HCT116 (cell line): ENCODE results near the gene DNM2. TPM values are rescaled to one million over a fixed set of nuclear protein-coding genes. Genes with fewer than 3 reads are reported as not detected.

Experiments
- ATAC-seq: fragments of 200-7000 bp; cut with Tn5 transposase; 2 replicates; pipeline ENCODE4 v1.9.1; 2020; ENCODE audit warnings: mild to moderate bottlenecking, moderate library complexity
- BruUV-seq: library from RNA; stranded (reverse); fragments of 400-500 nt; replicated peaks from 2 replicates; lab custom pipeline; 2021; lab: Mats Ljungman, UMichigan
- CTCF ChIA-PET: fragments of 300-600 bp; sonication (Branson Sonifier 250); formaldehyde crosslinking; loops from one replicate; lab custom pipeline; 2021; ENCODE audit warnings: antibody characterized with exemption; lab: Charles Lee
- POLR2A ChIA-PET: fragments of 300-600, 350-600 bp; sonication (Branson Sonifier 250); formaldehyde crosslinking; loops from one replicate; lab custom pipeline; 2021; ENCODE audit warnings: antibody characterized with exemption; lab: Charles Lee
- RAD21 ChIA-PET, 2 experiments: fragments of 300-600 bp; sonication (Branson Sonifier 250); formaldehyde crosslinking; loops; one replicate each; lab custom pipeline; 2023; ENCODE audit warnings: low total read pairs in 2 of 2; ENCODE audit not compliant: uncharacterized antibody in 2 of 2, unreplicated experiment in 2 of 2, low non-redundant PET in 1 of 2; lab: Charles Lee
- DNase-seq: peaks from one replicate; pipeline ENCODE4 v3.0.0-alpha.2; 2010; ENCODE audit warnings: low read depth, low spot score
- H2AFZ ChIP-seq: fragments of 200-600 bp; shearing (Covaris generic), sonication (generic); 2 replicates; pipeline ENCODE4 v1.6.1; 2017; ENCODE audit warnings: low read depth, mixed run types, mixed read lengths, antibody characterized with exemption, low read length; ENCODE audit not compliant: poor library complexity, severe bottlenecking
- H3K27ac ChIP-seq: 2 replicates; pipeline ENCODE4 v1.5.1; 2012; ENCODE audit warnings: low read depth, low read length
- H3K27me3 ChIP-seq: fragments of 200-600 bp; sonication (generic); 2 replicates; pipeline ENCODE4 v1.6.1; 2016; ENCODE audit warnings: mixed run types, low read length, mixed read lengths; ENCODE audit not compliant: insufficient read depth
- H3K36me3 ChIP-seq, 2 experiments: fragments of 200-500 bp in 1 of 2; fragments of 200-600 bp in 1 of 2; sonication (Bioruptor generic) in 1 of 2; sonication (generic) in 1 of 2; 2 replicates each; pipeline versions ENCODE4 v1.5.1 to v1.6.1; 2014 to 2016; ENCODE audit warnings: low read length in 2 of 2, inconsistent platforms in 1 of 2, mixed read lengths in 1 of 2, mixed run types in 1 of 2; ENCODE audit not compliant: insufficient read depth in 2 of 2, control insufficient read depth in 1 of 2
- H3K4me1 ChIP-seq, 2 experiments: fragments of 200-600 bp in 1 of 2; sonication (generic) in 1 of 2; 2 replicates each; pipeline versions ENCODE4 v1.5.1 to v1.6.1; 2012 to 2017; ENCODE audit warnings: low read length in 2 of 2, inconsistent platforms in 1 of 2, mild to moderate bottlenecking in 1 of 2, mixed read lengths in 1 of 2, mixed run types in 1 of 2, moderate library complexity in 1 of 2; ENCODE audit not compliant: insufficient read depth in 2 of 2, control insufficient read depth in 1 of 2
- H3K4me2 ChIP-seq: fragments of 200-600 bp; sonication (generic); 2 replicates; pipeline ENCODE4 v1.6.1; 2017; ENCODE audit warnings: mixed run types, low read length, mixed read lengths
- H3K4me3 ChIP-seq, 2 experiments: fragments of 200-600 bp in 1 of 2; sonication (generic) in 1 of 2; replicated peaks in 1 of 2; 2 replicates each; pipeline ENCODE4 v1.5.1; 2011 to 2016; ENCODE audit warnings: low read length in 2 of 2, control low read depth in 1 of 2, low read depth in 1 of 2, mild to moderate bottlenecking in 1 of 2, mixed read lengths in 1 of 2, mixed run types in 1 of 2
- H3K79me2 ChIP-seq: fragments of 200-600 bp; sonication (generic); 2 replicates; pipeline ENCODE4 v1.6.1; 2017; ENCODE audit warnings: mild to moderate bottlenecking, mixed run types, low read length, moderate library complexity, mixed read lengths; ENCODE audit not compliant: insufficient read depth
- H3K9ac ChIP-seq: fragments of 200-600 bp; sonication (generic); 2 replicates; pipeline ENCODE4 v1.6.1; 2016; ENCODE audit warnings: low read length, mixed read lengths
- H3K9me2 ChIP-seq: fragments of 200-600 bp; sonication (generic), shearing (Covaris generic); 2 replicates; pipeline ENCODE4 v1.6.1; 2017; ENCODE audit warnings: mixed run types, mild to moderate bottlenecking, moderate library complexity; ENCODE audit not compliant: insufficient read depth
- H3K9me3 ChIP-seq, 2 experiments: fragments of 200-500 bp in 1 of 2; fragments of 200-600 bp in 1 of 2; sonication (Bioruptor generic) in 1 of 2; sonication (generic) in 1 of 2; 2 replicates each; pipeline ENCODE4 v1.6.1; 2014 to 2017; ENCODE audit warnings: low read length in 2 of 2, mixed read lengths in 2 of 2, inconsistent platforms in 1 of 2, low read depth in 1 of 2, mild to moderate bottlenecking in 1 of 2, mixed run types in 1 of 2, moderate library complexity in 1 of 2; ENCODE audit not compliant: control insufficient read depth in 1 of 2, insufficient read depth in 1 of 2
- H4K20me1 ChIP-seq: fragments of 200-600 bp; sonication (generic), shearing (Covaris generic); 2 replicates; pipeline ENCODE4 v1.6.1; 2017; ENCODE audit warnings: mixed run types, mild to moderate bottlenecking, moderate library complexity; ENCODE audit not compliant: insufficient read depth
- CBX3 ChIP-seq: IDR thresholded peaks from 2 replicates; pipeline ENCODE4 v1.6.1; 2012; ENCODE audit warnings: low read depth
- CEBPB ChIP-seq: IDR thresholded peaks from 2 replicates; pipeline ENCODE4 v1.6.1; 2012; ENCODE audit warnings: low read depth
- CTCF ChIP-seq, 3 experiments: fragments of 200-600 bp in 1 of 3; sonication (generic) in 1 of 3; IDR thresholded peaks in 2 of 3; conservative IDR thresholded peaks in 1 of 3; 2 replicates each; pipeline ENCODE4 v1.5.1; 2012 to 2017; ENCODE audit warnings: low read depth in 2 of 3, low read length in 2 of 3, antibody characterized with exemption in 1 of 3, borderline replicate concordance in 1 of 3, control low read depth in 1 of 3, mild to moderate bottlenecking in 1 of 3, mixed read lengths in 1 of 3, mixed run types in 1 of 3, moderate library complexity in 1 of 3; ENCODE audit not compliant: insufficient read depth in 1 of 3
- EGR1 ChIP-seq: IDR thresholded peaks from 2 replicates; pipeline ENCODE4 v1.6.1; 2012; ENCODE audit warnings: low read depth
- ELF1 ChIP-seq: IDR thresholded peaks from 2 replicates; pipeline ENCODE4 v1.6.1; 2012; ENCODE audit warnings: low read depth, borderline replicate concordance
- EZH2phosphoT487 ChIP-seq: fragments of 200-600 bp; IDR thresholded peaks from 2 replicates; pipeline ENCODE4 v1.6.1; 2018; ENCODE audit warnings: antibody characterized with exemption, borderline replicate concordance
- FOSL1 ChIP-seq: IDR thresholded peaks from 2 replicates; pipeline ENCODE4 v1.6.1; 2012; ENCODE audit warnings: low read depth
- JUND ChIP-seq: IDR thresholded peaks from 2 replicates; pipeline ENCODE4 v1.6.1; 2012
- MAX ChIP-seq: IDR thresholded peaks from 2 replicates; pipeline ENCODE4 v1.6.1; 2012
- POLR2A ChIP-seq: IDR thresholded peaks from 2 replicates; pipeline ENCODE4 v1.7.0; 2011; ENCODE audit warnings: borderline replicate concordance; ENCODE audit not compliant: insufficient read depth, insufficient read length; ENCODE audit errors: extremely low read depth
- POLR2AphosphoS5 ChIP-seq: IDR thresholded peaks from 2 replicates; pipeline ENCODE4 v1.6.1; 2011; ENCODE audit warnings: mild to moderate bottlenecking, low read depth, low read length, moderate library complexity
- TCF7L2 ChIP-seq: IDR thresholded peaks from 2 replicates; pipeline ENCODE4 v1.7.0; 2011; ENCODE audit warnings: borderline replicate concordance, inconsistent platforms; ENCODE audit not compliant: insufficient read depth, insufficient read length; ENCODE audit errors: extremely low read depth
- YY1 ChIP-seq: IDR thresholded peaks from 2 replicates; pipeline ENCODE4 v1.6.1; 2011; ENCODE audit warnings: low read length, low read depth, moderate library complexity, mild to moderate bottlenecking; ENCODE audit not compliant: insufficient replicate concordance; ENCODE audit errors: extremely low read depth
- ZBTB33 ChIP-seq: IDR thresholded peaks from 2 replicates; pipeline ENCODE4 v1.6.1; 2011; ENCODE audit warnings: mild to moderate bottlenecking, low read length, moderate library complexity; ENCODE audit not compliant: insufficient replicate concordance; ENCODE audit errors: extremely low read depth
- ZFX ChIP-seq: fragments of 450-650 bp; IDR thresholded peaks from 2 replicates; pipeline ENCODE4 v1.6.1; 2017
- ZNF274 ChIP-seq: fragments of 200-500 bp; sonication (Bioruptor generic); IDR thresholded peaks from 2 replicates; pipeline ENCODE4 v1.6.1; 2014; ENCODE audit warnings: mild to moderate bottlenecking, low read depth, low read length, inconsistent platforms
- intact Hi-C: fragments of 100-400 bp; cut with micrococcal nuclease; formaldehyde crosslinking; loops from 2 replicates; pipeline ENCODE4 v1.10.0; 2022
- total RNA-seq: library from RNA; stranded (reverse); gene quantifications from one replicate; pipeline ENCODE4 v1.2.1, GENCODE V29; 2021; ENCODE audit not compliant: unreplicated experiment

The DNM2 gene
- total RNA-seq, 1 experiment from 2014 or later: 183 TPM

DNA sequence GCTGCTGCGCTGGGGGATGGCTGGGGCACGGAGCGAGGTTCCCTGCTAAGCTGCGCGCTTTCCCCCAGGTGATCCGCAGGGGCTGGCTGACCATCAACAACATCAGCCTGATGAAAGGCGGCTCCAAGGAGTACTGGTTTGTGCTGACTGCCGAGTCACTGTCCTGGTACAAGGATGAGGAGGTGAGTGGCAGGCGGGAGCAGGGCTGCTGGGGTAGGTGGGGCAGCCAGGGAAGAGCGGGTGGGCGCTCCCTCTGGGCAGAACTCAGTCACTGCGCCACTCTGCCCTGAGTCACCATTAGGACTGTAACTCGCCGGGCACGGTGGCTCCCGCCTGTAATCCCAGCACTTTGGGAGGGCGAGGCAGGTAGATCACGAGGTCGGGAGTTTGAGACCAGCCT, 94.3 kb downstream of the DNM2 start:
- no peak for TF ChIP-seq EZH2phosphoT487
- no peak for TF ChIP-seq TCF7L2
- TF ChIP-seq POLR2AphosphoS5: no peak
- no peak for TF ChIP-seq ZBTB33
- no peak for TF ChIP-seq CTCF (IDR thresholded peaks at IDR 0.05 in 2 of 3, conservative IDR thresholded peaks at IDR 0.05 in 1 of 3; ENCODE audit: borderline replicate concordance in 1 of 3, insufficient read depth in 1 of 3, low read depth in 2 of 3, low read length in 2 of 3)
- no peak for TF ChIP-seq YY1
- no peak for TF ChIP-seq POLR2A
- no peak for TF ChIP-seq FOSL1
- TF ChIP-seq CEBPB: no peak
- no peak for TF ChIP-seq ELF1
- TF ChIP-seq ZFX: no peak
- TF ChIP-seq CBX3: no peak
- no peak for TF ChIP-seq ZNF274
- TF ChIP-seq MAX: no peak
- no peak for TF ChIP-seq JUND
- TF ChIP-seq EGR1: no peak
- H3K4me2 ChIP-seq: 0 out of 2 replicates have a peak overlapping the region, but pooled peaks have one; percentile 13
- no peaks in the 10 kb centered on the region for H3K9me2 ChIP-seq
- RAD21 ChIA-PET: no interaction called here
- no peak overlapping the region for H2AFZ ChIP-seq
- no peaks in the 10 kb centered on the region for H4K20me1 ChIP-seq
- H3K4me3 ChIP-seq: no peak overlapping the region
- no peaks in the 10 kb centered on the region for H3K9me3 ChIP-seq
- intact Hi-C loops: no loop called here
- ATAC-seq (peak; percentile 23; the same call in 1 of the 2 replicates), DNase-seq (no peak)
- CTCF ChIA-PET: no interaction called here
- H3K9ac ChIP-seq: peak overlapping the region; percentile 14; the same call in 1 of the 2 replicates
- H3K27me3 ChIP-seq: no peaks in the 10 kb centered on the region
- peaks cover 21 to 42% of the 10 kb centered on the region in 2 experiments for H3K4me1 ChIP-seq
- no peaks in the 10 kb centered on the region for H3K79me2 ChIP-seq
- BruUV-seq: no TSS peak
- peak overlapping the region; percentile 50 for H3K27ac ChIP-seq
- peaks cover 3 to 7% of the 10 kb centered on the region in 2 experiments; a peak in 3 of 4 replicates for H3K36me3 ChIP-seq
- POLR2A ChIA-PET: no interaction called here
